Measurements from ENCODE around the gene C5AR2. TPM values are rescaled to one million over a fixed set of nuclear protein-coding genes. Genes with fewer than 3 reads are reported as not detected.

C5AR2 gene
- total RNA-seq, 3 donors from 2014 or later (not counting 1 experiment from before 2014, with no cell fraction given): 4.3 to 15.5 (median 8.3) TPM

GRCh38 chr19:47305309-47305751, 26.6 kb upstream of the C5AR2 start:
- intact Hi-C loops (cut with micrococcal nuclease): no loop called here
- Histone ChIP-seq H3K36me3 (ENCODE audit: control insufficient read depth, insufficient read depth, low read length) (no peaks in the 10 kb centered on the region), H3K27me3 (ENCODE audit: control insufficient read depth, insufficient read depth, low read length) (no peaks in the 10 kb centered on the region), H3K4me3 (ENCODE audit: low read length) (no peak overlapping the region), H3K9me3 (ENCODE audit: control insufficient read depth, insufficient read depth, low read length) (no peaks in the 10 kb centered on the region), H3K4me1 (ENCODE audit: control insufficient read depth, insufficient read depth, low read length) (peaks cover 21% of the 10 kb centered on the region), H3K27ac (ENCODE audit: low read length) (no peak overlapping the region)
- Mint-ChIP-seq H3K4me1 (peaks cover 15 to 16% of the 10 kb centered on the region in 2 donors), H3K4me3 (no peak overlapping the region), H3K27me3 (ENCODE audit: low read depth in 2 of 2) (peaks cover 17 to 27% of the 10 kb centered on the region in 2 donors), H3K27ac (no peak overlapping the region), H3K9me3 (no peaks in the 10 kb centered on the region), H3K36me3 (no peaks in the 10 kb centered on the region)
- ATAC-seq: peak; percentile 58 to 68 (median 61)
- WGBS (ENCODE audit: insufficient coverage): 4% methylated on average over 13 of the region's 14 CpGs
- peak; percentile 48 to 76 for DNase-seq
- TF ChIP-seq CTCF (IDR thresholded peaks at IDR 0.05): peak; percentile 94

- TF ChIP-seq CTCF (IDR thresholded peaks at IDR 0.05): no peak
- Mint-ChIP-seq H3K4me1 (peaks cover 7 to 11% of the 10 kb centered on the region in 2 donors), H3K27me3 (ENCODE audit: low read depth in 2 of 2) (peaks cover 17 to 36% of the 10 kb centered on the region in 2 donors), H3K9me3 (no peaks in the 10 kb centered on the region), H3K27ac (no peak overlapping the region), H3K4me3 (no peak overlapping the region), H3K36me3 (no peaks in the 10 kb centered on the region)
- H3K4me1 ChIP-seq (ENCODE audit: control insufficient read depth, insufficient read depth, low read length): peaks cover 14% of the 10 kb centered on the region
- no peaks in the 10 kb centered on the region for H3K9me3 ChIP-seq (ENCODE audit: control insufficient read depth, insufficient read depth, low read length)
- no peak overlapping the region for H3K27ac ChIP-seq (ENCODE audit: low read length)
- H3K36me3 ChIP-seq (ENCODE audit: control insufficient read depth, insufficient read depth, low read length): no peaks in the 10 kb centered on the region
- WGBS (ENCODE audit: insufficient coverage): 80% methylated on average over 3 of the region's 3 CpGs
- intact Hi-C loops (cut with micrococcal nuclease): no loop called here
- no peaks in the 10 kb centered on the region for H3K27me3 ChIP-seq (ENCODE audit: control insufficient read depth, insufficient read depth, low read length)
- ATAC-seq (no peak), DNase-seq (no peak)
- H3K4me3 ChIP-seq (ENCODE audit: low read length): no peak overlapping the region
Observed at GRCh38 chr19:47306303-47306702, 25.7 kb upstream of the C5AR2 start.

- no peak overlapping the region for H3K27ac Mint-ChIP-seq
- TF ChIP-seq CTCF (IDR thresholded peaks at IDR 0.05): no peak
- intact Hi-C loops (cut with micrococcal nuclease): no loop called here
- H3K4me1 ChIP-seq (ENCODE audit: control insufficient read depth, insufficient read depth, low read length): peaks cover 8% of the 10 kb centered on the region
- 89% methylated on average over 8 of the region's 8 CpGs for WGBS (ENCODE audit: insufficient coverage)
- peaks cover 1 to 7% of the 10 kb centered on the region in 2 donors for H3K4me1 Mint-ChIP-seq
- no peaks in the 10 kb centered on the region for H3K36me3 Mint-ChIP-seq
- H3K9me3 ChIP-seq (ENCODE audit: control insufficient read depth, insufficient read depth, low read length): no peaks in the 10 kb centered on the region
- DNase-seq (no peak), ATAC-seq (no peak)
- H3K4me3 Mint-ChIP-seq: no peak overlapping the region
- H3K4me3 ChIP-seq (ENCODE audit: low read length): no peak overlapping the region
- H3K27ac ChIP-seq (ENCODE audit: low read length): no peak overlapping the region
- no peaks in the 10 kb centered on the region for H3K36me3 ChIP-seq (ENCODE audit: control insufficient read depth, insufficient read depth, low read length)
- H3K27me3 ChIP-seq (ENCODE audit: control insufficient read depth, insufficient read depth, low read length): no peaks in the 10 kb centered on the region
- no peaks in the 10 kb centered on the region for H3K9me3 Mint-ChIP-seq
- H3K27me3 Mint-ChIP-seq (ENCODE audit: low read depth in 2 of 2): peaks cover 19 to 37% of the 10 kb centered on the region in 2 donors
Observed at GRCh38 chr19:47309038-47309437, 22.9 kb upstream of the C5AR2 start.

GRCh38 chr19:47309608-47310007, 22.4 kb upstream of the C5AR2 start, which contains the start of gene C5AR1:
TSS of gene C5AR1 (plus strand) at chr19:47309861. CDS start at chr19:47309896, 35 bp downstream.
- intact Hi-C loops (cut with micrococcal nuclease): no loop called here
- H3K4me1 Mint-ChIP-seq: peaks cover 0 to 6% of the 10 kb centered on the region in 2 donors
- peaks cover 8% of the 10 kb centered on the region for H3K4me1 ChIP-seq (ENCODE audit: control insufficient read depth, insufficient read depth, low read length)
- H3K36me3 Mint-ChIP-seq: no peaks in the 10 kb centered on the region
- no peak within 1 kb of the TSS for H3K27ac Mint-ChIP-seq
- H3K27me3 Mint-ChIP-seq (ENCODE audit: low read depth in 2 of 2): peaks cover 19 to 37% of the 10 kb centered on the region in 2 donors
- ATAC-seq (peak in 2 of 3 donors; percentile 39 to 76), DNase-seq (no peak)
- no peak within 1 kb of the TSS for H3K4me3 Mint-ChIP-seq
- H3K27ac ChIP-seq (ENCODE audit: low read length): no peak within 1 kb of the TSS
- no peak for TF ChIP-seq CTCF (IDR thresholded peaks at IDR 0.05)
- no peaks in the 10 kb centered on the region for H3K27me3 ChIP-seq (ENCODE audit: control insufficient read depth, insufficient read depth, low read length)
- H3K4me3 ChIP-seq (ENCODE audit: low read length): no peak within 1 kb of the TSS
- no peaks in the 10 kb centered on the region for H3K36me3 ChIP-seq (ENCODE audit: control insufficient read depth, insufficient read depth, low read length)
- WGBS (ENCODE audit: insufficient coverage): 23% methylated on average over 12 of the region's 12 CpGs
- H3K9me3 Mint-ChIP-seq: no peaks in the 10 kb centered on the region
- no peaks in the 10 kb centered on the region for H3K9me3 ChIP-seq (ENCODE audit: control insufficient read depth, insufficient read depth, low read length)
